K562 (cell line): Measurements from ENCODE around the gene TGFB2. TPM values are rescaled to one million over a fixed set of nuclear protein-coding genes. Genes with fewer than 3 reads are reported as not detected.

Source experiments
- ATAC-seq: fragments of 200-7000 bp; cut with Tn5 transposase; 3 replicates; pipeline ENCODE4 v1.9.1; 2020; ENCODE audit warnings: moderate library complexity
- BruUV-seq: library from RNA; stranded (reverse); fragments of 400-500 nt; replicated peaks from 2 replicates; lab custom pipeline; 2021; lab: Mats Ljungman, UMichigan
- CTCF ChIA-PET: fragments of 300-600 bp; formaldehyde crosslinking; extraction: SDS; loops from one replicate; lab custom pipeline; 2021; ENCODE audit warnings: low intra/inter-chr PET ratio; lab: Yijun Ruan, JAX
- POLR2A ChIA-PET: fragments of 300-600, 350-650 bp; sonication (Branson Sonifier 250); formaldehyde crosslinking; extraction: SDS; loops from one replicate; lab custom pipeline; 2021; ENCODE audit warnings: antibody characterized with exemption, inconsistent platforms; lab: Yijun Ruan, JAX
- DNase-seq, 4 experiments: peaks; one replicate each; pipeline versions ENCODE4 v3.0.0 to v3.0.0-alpha.2; 2011 to 2018; ENCODE audit warnings: low spot score in 3 of 4, mixed read lengths in 3 of 4; ENCODE audit errors: extremely low read depth in 1 of 4
- FAIRE-seq: peaks from 2 replicates; lab custom pipeline; 2011; peaks lifted over from hg19 to GRCh38; lab: Jason Lieb, UNC
- H2AFZ ChIP-seq: 2 replicates; pipeline ENCODE4 v1.6.0; 2011; ENCODE audit warnings: low read depth, low read length, control low read depth, inconsistent platforms
- H3K27ac ChIP-seq: fragments of 200-600 bp; 3 replicates; pipeline ENCODE4 v1.8.0; 2011; ENCODE audit warnings: low read depth, mild to moderate bottlenecking, control low read depth, inconsistent platforms, low read length, moderate library complexity, mixed read lengths; ENCODE audit errors: extremely low read depth
- H3K27me3 ChIP-seq, 2 experiments: fragments of 300-600 bp in 1 of 2; 2 replicates in 1 of 2; 3 replicates in 1 of 2; pipeline versions ENCODE4 v1.6.0 to v1.8.0; 2011; ENCODE audit warnings: inconsistent platforms in 2 of 2, low read length in 2 of 2, mild to moderate bottlenecking in 1 of 2, mixed read lengths in 1 of 2, moderate library complexity in 1 of 2; ENCODE audit not compliant: control insufficient read depth in 2 of 2, insufficient read depth in 2 of 2
- H3K36me3 ChIP-seq: fragments of 300-600 bp; 3 replicates; pipeline ENCODE4 v1.8.0; 2011; ENCODE audit warnings: mild to moderate bottlenecking, low read length, inconsistent platforms; ENCODE audit not compliant: control insufficient read depth, insufficient read depth
- H3K4me1 ChIP-seq, 2 experiments: fragments of 200-600 bp in 1 of 2; replicated peaks in 1 of 2; 2 replicates in 1 of 2; 3 replicates in 1 of 2; pipeline versions ENCODE4 v1.5.1 to v1.8.0; 2011; ENCODE audit warnings: inconsistent platforms in 2 of 2, low read length in 2 of 2, mild to moderate bottlenecking in 1 of 2, mixed read lengths in 1 of 2, moderate library complexity in 1 of 2; ENCODE audit not compliant: control insufficient read depth in 2 of 2, insufficient read depth in 2 of 2
- H3K4me2 ChIP-seq: 2 replicates; pipeline ENCODE4 v1.6.1; 2011; ENCODE audit warnings: low read length, control low read depth, inconsistent platforms, mixed read lengths; ENCODE audit not compliant: insufficient read depth
- H3K4me3 ChIP-seq: fragments of 200-600 bp; sonication (generic), shearing (Covaris generic); 2 replicates; pipeline ENCODE4 v1.5.1; 2016; ENCODE audit warnings: control low read depth, inconsistent platforms
- H3K79me2 ChIP-seq: fragments of 200-600 bp; 3 replicates; pipeline ENCODE4 v1.8.0; 2011; ENCODE audit warnings: low read length, inconsistent platforms; ENCODE audit not compliant: control insufficient read depth, insufficient read depth
- H3K9ac ChIP-seq, 2 experiments: 2 replicates each; pipeline versions ENCODE4 v1.6.0 to v1.6.1; 2011; ENCODE audit warnings: low read depth in 2 of 2, low read length in 2 of 2, control low read depth in 1 of 2, inconsistent platforms in 1 of 2, mild to moderate bottlenecking in 1 of 2, mixed read lengths in 1 of 2; ENCODE audit not compliant: insufficient read depth in 1 of 2
- H3K9me1 ChIP-seq: one replicate; pipeline ENCODE4 v1.6.0; 2011; ENCODE audit warnings: inconsistent platforms, mild to moderate bottlenecking, low read length, moderate library complexity; ENCODE audit not compliant: control insufficient read depth, insufficient read depth
- H3K9me3 ChIP-seq: replicated peaks from 2 replicates; pipeline ENCODE4 v1.5.1; 2011; ENCODE audit warnings: low read depth, low read length, inconsistent platforms; ENCODE audit not compliant: control insufficient read depth, insufficient read depth
- H4K20me1 ChIP-seq: replicated peaks from 2 replicates; pipeline ENCODE4 v1.6.1; 2011; ENCODE audit warnings: low read length, inconsistent platforms, mixed read lengths; ENCODE audit not compliant: control insufficient read depth, insufficient read depth
- BACH1 ChIP-seq: fragments of 200-800 bp; sonication (Bioruptor generic); IDR thresholded peaks from 2 replicates; pipeline ENCODE4 v1.6.1; 2016; ENCODE audit warnings: missing genetic modification characterization, missing compliant biosample characterization
- CBFB ChIP-seq: sonication (generic); formaldehyde crosslinking; IDR thresholded peaks from 2 replicates; pipeline ENCODE4 v1.4.0; 2020; ENCODE audit warnings: mild to moderate bottlenecking, missing genetic modification reagents
- FOXA3 ChIP-seq, 2 experiments: fragments of 450-650 bp in 1 of 2; sonication (generic) in 1 of 2; formaldehyde crosslinking; IDR thresholded peaks in 1 of 2; conservative IDR thresholded peaks in 1 of 2; 2 replicates each; pipeline versions ENCODE4 v1.4.0 to v1.8.0; 2020 to 2022; ENCODE audit warnings: mild to moderate bottlenecking in 2 of 2, missing genetic modification reagents in 1 of 2
- KLF10 ChIP-seq: fragments of 250-450 bp; sonication (Bioruptor Pico); IDR thresholded peaks from 2 replicates; pipeline ENCODE4 v1.6.1; 2021; ENCODE audit warnings: matching md5 sums
- MED1 ChIP-seq: sonication (generic); formaldehyde crosslinking; IDR thresholded peaks from 2 replicates; pipeline ENCODE4 v1.8.1; 2023; ENCODE audit warnings: missing genetic modification reagents, borderline replicate concordance
- NR2C1 ChIP-seq, 2 experiments: fragments of 450-650 bp; IDR thresholded peaks; 2 replicates each; pipeline ENCODE4 v1.6.1; 2017; ENCODE audit warnings: mild to moderate bottlenecking in 2 of 2, antibody characterized with exemption in 1 of 2, inconsistent platforms in 1 of 2, missing compliant biosample characterization in 1 of 2, missing genetic modification characterization in 1 of 2
- PML ChIP-seq: IDR thresholded peaks from 2 replicates; pipeline ENCODE4 v1.6.1; 2012; ENCODE audit warnings: low read length, inconsistent platforms
- PYGO2 ChIP-seq: fragments of 450-650 bp; IDR thresholded peaks from 2 replicates; pipeline ENCODE4 v1.6.1; 2016; ENCODE audit warnings: mild to moderate bottlenecking, missing genetic modification characterization, moderate library complexity, missing compliant biosample characterization
- TAF15 ChIP-seq: fragments of 200-400 bp; formaldehyde crosslinking; IDR thresholded peaks from 2 replicates; pipeline ENCODE4 v1.6.1; 2017; ENCODE audit warnings: mild to moderate bottlenecking, low read depth, low read length, moderate library complexity
- TAL1 ChIP-seq: fragments of 450-650 bp; IDR thresholded peaks from 2 replicates; pipeline ENCODE4 v1.6.1; 2016; ENCODE audit warnings: mild to moderate bottlenecking
- ZNF12 ChIP-seq: sonication (generic); formaldehyde crosslinking; IDR thresholded peaks from 2 replicates; pipeline ENCODE4 v1.4.0; 2020; ENCODE audit warnings: mild to moderate bottlenecking, missing genetic modification reagents
- WGBS: fragments of 100-300 bp; shearing (Covaris generic); methylation state at CpG from one replicate; pipeline ENCODE4 v1.1.6; 2016; ENCODE audit warnings: low coverage, mixed read lengths; ENCODE audit not compliant: insufficient coverage; ENCODE audit errors: missing lambda C conversion rate; 5-methylcytosine and 5-hydroxymethylcytosine counted together
- in situ Hi-C: fragments of 300-500 bp; cut with MboI; formaldehyde crosslinking; loops from 4 replicates; pipeline ENCODE4 v1.15.0; 2018; ENCODE audit warnings: inconsistent platforms, mixed read lengths
- intact Hi-C: fragments of 100-400 bp; cut with micrococcal nuclease; formaldehyde crosslinking; loops from 2 replicates; pipeline ENCODE4 v1.14.2; 2022
- polyA plus RNA-seq, 8 experiments: library from polyadenylated mRNA; depleted of rRNA in 4 of 8; stranded (reverse) in 5 of 8; unstranded in 3 of 8; fragments of >200 nt; fragmentation: Nextera tagmentation in 2 of 8; fragmentation: Illumina TruSeq in 1 of 8; extraction: Ambion mirVana in 2 of 8; extraction: Trizol in 1 of 8; gene quantifications; 2 replicates each; pipeline versions ENCODE4 v1.2.1 to v1.2.3, GENCODE V29; 2011 to 2014; ENCODE audit warnings: inconsistent platforms in 1 of 8, missing spikeins in 1 of 8
- total RNA-seq, 7 experiments: library from RNA; depleted of rRNA in 6 of 7; stranded (reverse); fragments of >200 nt in 6 of 7; fragmentation: Illumina TruSeq in 2 of 7; extraction: Trizol in 2 of 7; gene quantifications; 2 replicates each; pipeline versions ENCODE4 v1.2.1 to v1.2.3, GENCODE V29; 2011 to 2021; ENCODE audit warnings: low replicate concordance in 1 of 7
- TF ChIP-seq, protein P1 (sequence below): fragments of 250-450 bp; sonication (Bioruptor Pico); IDR thresholded peaks from 2 replicates; pipeline ENCODE4 v1.5.0; 2020; ENCODE audit warnings: mild to moderate bottlenecking, borderline replicate concordance
- TF ChIP-seq, protein P2 (sequence below): fragments of 250-450 bp; sonication (Bioruptor Pico); IDR thresholded peaks from 2 replicates; pipeline ENCODE4 v1.8.0; 2021; ENCODE audit warnings: mild to moderate bottlenecking, moderate library complexity
- TF ChIP-seq, protein P3 (sequence below): sonication (generic); formaldehyde crosslinking; IDR thresholded peaks from 2 replicates; pipeline ENCODE4 v1.8.0; 2023; ENCODE audit warnings: missing genetic modification reagents, mild to moderate bottlenecking, borderline replicate concordance

Gene TGFB2
- total and polyA plus RNA-seq, 9 of the 15 experiments (the other 6 are each of a cell fraction or from before 2014, with no cell fraction given): 0.03 to 0.41 (median 0.11) TPM; not detected in 3

DNA sequence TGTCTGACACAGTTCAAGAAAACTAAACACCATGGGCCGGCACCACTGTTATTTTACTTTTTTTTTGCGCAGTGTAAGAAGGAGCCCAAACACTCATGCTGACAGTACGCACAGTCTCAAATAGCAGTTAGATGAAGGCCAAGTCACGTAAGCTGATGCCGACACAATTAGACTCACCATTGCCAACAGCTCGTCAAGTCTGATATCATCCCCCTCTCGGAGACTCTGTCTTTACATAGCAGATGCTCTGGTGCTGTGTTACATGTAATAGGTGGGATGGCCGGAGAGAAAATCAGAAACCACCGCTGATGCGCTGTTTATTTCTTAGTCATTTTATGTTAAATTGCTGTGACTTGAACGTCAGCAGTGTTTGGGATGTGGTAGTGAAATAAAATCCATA is 49.3 kb downstream of the TGFB2 start:
- no peak overlapping the region for H3K4me2 ChIP-seq
- WGBS: 4% methylated on average over 11 of the region's 11 CpGs
- no TSS peak for BruUV-seq
- ChIA-PET POLR2A (interaction anchor here (0.7 to 1.3 kb wide), 2 partner anchors 8 to 195 kb away, joined by 3 to 4 read pairs; no protein-coding TSS in a partner anchor), CTCF (no interaction called here)
- DNase-seq: no peak
- H2AFZ ChIP-seq: no peak overlapping the region
- H3K4me1 ChIP-seq: no peaks in the 10 kb centered on the region
- intact Hi-C loops: no loop called here
- no peak for ATAC-seq
- FAIRE-seq: no peak
- no peak overlapping the region for H3K27ac ChIP-seq
- peaks cover 30 to 37% of the 10 kb centered on the region in 2 experiments; a peak in 4 of 5 replicates for H3K27me3 ChIP-seq
- in situ Hi-C loops: no loop called here
- no peaks in the 10 kb centered on the region for H3K9me3 ChIP-seq
- TF ChIP-seq MED1 (CRISPR knock-in tag) (no peak), PML (no peak), NR2C1 (IDR thresholded peaks at IDR 0.05) (no peak), NR2C1 (tag; IDR thresholded peaks at IDR 0.05) (no peak), TAL1 (no peak), ZNF12 (CRISPR knock-in tag) (no peak), BACH1 (tag) (no peak), TAF15 (no peak), CBFB (CRISPR knock-in tag) (no peak), FOXA3 (CRISPR knock-in tag; conservative IDR thresholded peaks at IDR 0.05 in 1 of 2, IDR thresholded peaks at IDR 0.05 in 1 of 2) (no peak), KLF10 (CRISPR knock-in tag) (no peak), PYGO2 (tag) (no peak)
- TF ChIP-seq, protein P1, sequence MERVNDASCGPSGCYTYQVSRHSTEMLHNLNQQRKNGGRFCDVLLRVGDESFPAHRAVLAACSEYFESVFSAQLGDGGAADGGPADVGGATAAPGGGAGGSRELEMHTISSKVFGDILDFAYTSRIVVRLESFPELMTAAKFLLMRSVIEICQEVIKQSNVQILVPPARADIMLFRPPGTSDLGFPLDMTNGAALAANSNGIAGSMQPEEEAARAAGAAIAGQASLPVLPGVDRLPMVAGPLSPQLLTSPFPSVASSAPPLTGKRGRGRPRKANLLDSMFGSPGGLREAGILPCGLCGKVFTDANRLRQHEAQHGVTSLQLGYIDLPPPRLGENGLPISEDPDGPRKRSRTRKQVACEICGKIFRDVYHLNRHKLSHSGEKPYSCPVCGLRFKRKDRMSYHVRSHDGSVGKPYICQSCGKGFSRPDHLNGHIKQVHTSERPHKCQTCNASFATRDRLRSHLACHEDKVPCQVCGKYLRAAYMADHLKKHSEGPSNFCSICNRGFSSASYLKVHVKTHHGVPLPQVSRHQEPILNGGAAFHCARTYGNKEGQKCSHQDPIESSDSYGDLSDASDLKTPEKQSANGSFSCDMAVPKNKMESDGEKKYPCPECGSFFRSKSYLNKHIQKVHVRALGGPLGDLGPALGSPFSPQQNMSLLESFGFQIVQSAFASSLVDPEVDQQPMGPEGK: no peak
- TF ChIP-seq, protein P2, sequence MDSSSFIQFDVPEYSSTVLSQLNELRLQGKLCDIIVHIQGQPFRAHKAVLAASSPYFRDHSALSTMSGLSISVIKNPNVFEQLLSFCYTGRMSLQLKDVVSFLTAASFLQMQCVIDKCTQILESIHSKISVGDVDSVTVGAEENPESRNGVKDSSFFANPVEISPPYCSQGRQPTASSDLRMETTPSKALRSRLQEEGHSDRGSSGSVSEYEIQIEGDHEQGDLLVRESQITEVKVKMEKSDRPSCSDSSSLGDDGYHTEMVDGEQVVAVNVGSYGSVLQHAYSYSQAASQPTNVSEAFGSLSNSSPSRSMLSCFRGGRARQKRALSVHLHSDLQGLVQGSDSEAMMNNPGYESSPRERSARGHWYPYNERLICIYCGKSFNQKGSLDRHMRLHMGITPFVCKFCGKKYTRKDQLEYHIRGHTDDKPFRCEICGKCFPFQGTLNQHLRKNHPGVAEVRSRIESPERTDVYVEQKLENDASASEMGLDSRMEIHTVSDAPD (CRISPR knock-in tag): no peak
- TF ChIP-seq, protein P3, sequence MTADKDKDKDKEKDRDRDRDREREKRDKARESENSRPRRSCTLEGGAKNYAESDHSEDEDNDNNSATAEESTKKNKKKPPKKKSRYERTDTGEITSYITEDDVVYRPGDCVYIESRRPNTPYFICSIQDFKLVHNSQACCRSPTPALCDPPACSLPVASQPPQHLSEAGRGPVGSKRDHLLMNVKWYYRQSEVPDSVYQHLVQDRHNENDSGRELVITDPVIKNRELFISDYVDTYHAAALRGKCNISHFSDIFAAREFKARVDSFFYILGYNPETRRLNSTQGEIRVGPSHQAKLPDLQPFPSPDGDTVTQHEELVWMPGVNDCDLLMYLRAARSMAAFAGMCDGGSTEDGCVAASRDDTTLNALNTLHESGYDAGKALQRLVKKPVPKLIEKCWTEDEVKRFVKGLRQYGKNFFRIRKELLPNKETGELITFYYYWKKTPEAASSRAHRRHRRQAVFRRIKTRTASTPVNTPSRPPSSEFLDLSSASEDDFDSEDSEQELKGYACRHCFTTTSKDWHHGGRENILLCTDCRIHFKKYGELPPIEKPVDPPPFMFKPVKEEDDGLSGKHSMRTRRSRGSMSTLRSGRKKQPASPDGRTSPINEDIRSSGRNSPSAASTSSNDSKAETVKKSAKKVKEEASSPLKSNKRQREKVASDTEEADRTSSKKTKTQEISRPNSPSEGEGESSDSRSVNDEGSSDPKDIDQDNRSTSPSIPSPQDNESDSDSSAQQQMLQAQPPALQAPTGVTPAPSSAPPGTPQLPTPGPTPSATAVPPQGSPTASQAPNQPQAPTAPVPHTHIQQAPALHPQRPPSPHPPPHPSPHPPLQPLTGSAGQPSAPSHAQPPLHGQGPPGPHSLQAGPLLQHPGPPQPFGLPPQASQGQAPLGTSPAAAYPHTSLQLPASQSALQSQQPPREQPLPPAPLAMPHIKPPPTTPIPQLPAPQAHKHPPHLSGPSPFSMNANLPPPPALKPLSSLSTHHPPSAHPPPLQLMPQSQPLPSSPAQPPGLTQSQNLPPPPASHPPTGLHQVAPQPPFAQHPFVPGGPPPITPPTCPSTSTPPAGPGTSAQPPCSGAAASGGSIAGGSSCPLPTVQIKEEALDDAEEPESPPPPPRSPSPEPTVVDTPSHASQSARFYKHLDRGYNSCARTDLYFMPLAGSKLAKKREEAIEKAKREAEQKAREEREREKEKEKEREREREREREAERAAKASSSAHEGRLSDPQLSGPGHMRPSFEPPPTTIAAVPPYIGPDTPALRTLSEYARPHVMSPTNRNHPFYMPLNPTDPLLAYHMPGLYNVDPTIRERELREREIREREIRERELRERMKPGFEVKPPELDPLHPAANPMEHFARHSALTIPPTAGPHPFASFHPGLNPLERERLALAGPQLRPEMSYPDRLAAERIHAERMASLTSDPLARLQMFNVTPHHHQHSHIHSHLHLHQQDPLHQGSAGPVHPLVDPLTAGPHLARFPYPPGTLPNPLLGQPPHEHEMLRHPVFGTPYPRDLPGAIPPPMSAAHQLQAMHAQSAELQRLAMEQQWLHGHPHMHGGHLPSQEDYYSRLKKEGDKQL (CRISPR knock-in tag): no peak
- no peak overlapping the region for H3K4me3 ChIP-seq
- no peaks in the 10 kb centered on the region for H3K9me1 ChIP-seq
- H3K79me2 ChIP-seq: no peaks in the 10 kb centered on the region
- no peaks in the 10 kb centered on the region for H4K20me1 ChIP-seq
- no peaks in the 10 kb centered on the region for H3K36me3 ChIP-seq
- H3K9ac ChIP-seq: no peak overlapping the region
